Neural progenitor cell (in vitro differentiated cells): ENCODE measurements around the gene ATAT1.
A peak's percentile ranks its signal among the peaks of the same experiment; 100 is the strongest.

ENCODE experiments used
- CTCF ChIP-seq: fragments of 200-600 bp; sonication (generic); IDR thresholded peaks from 2 replicates; pipeline ENCODE4 v1.5.1; 2017; ENCODE audit warnings: antibody characterized with exemption, mild to moderate bottlenecking
- EZH2 ChIP-seq: fragments of 200-600 bp; sonication (generic); IDR thresholded peaks from 2 replicates; pipeline ENCODE4 v1.6.1; 2017; ENCODE audit warnings: antibody characterized with exemption, mild to moderate bottlenecking, moderate library complexity
- EZH2phosphoT487 ChIP-seq: fragments of 200-600 bp; sonication (generic); IDR thresholded peaks from 2 replicates; pipeline ENCODE4 v1.6.1; 2017; ENCODE audit warnings: antibody characterized with exemption

DNA sequence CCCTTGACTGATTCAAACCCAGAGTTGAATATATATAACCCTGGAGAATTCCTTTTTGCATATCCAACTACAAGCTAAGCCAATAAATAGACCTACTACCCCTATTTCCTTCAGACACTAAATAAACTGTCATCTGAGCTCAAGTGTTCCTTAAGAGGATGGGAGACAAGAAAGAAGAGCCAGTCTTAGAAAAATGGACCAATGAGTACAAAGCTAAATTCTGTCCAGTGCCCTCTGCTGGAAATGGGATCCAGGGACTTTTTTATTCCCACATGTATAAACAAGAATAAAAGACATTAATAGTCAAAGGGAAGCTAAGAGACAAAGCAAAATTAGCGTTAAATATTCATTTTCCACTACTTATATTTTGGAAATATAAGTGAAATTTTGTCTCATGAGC is 14.5 kb upstream of the ATAT1 start:
- no peak for TF ChIP-seq EZH2
- peak; percentile 41 for TF ChIP-seq CTCF
- no peak for TF ChIP-seq EZH2phosphoT487
